Left ventricle myocardium superior (tissue), 1 donor: ENCODE measurements around the gene OR8S1. TPM values are rescaled to one million over a fixed set of nuclear protein-coding genes. Genes with fewer than 3 reads are reported as not detected.
"Not testable (repeated sequence)": the region's sequence is repeated elsewhere in the genome, so short reads cannot be mapped to it uniquely, and the experiment has no call there.

Experiments
- ATAC-seq: fragments of 200-7000 bp; cut with Tn5 transposase; one replicate; pipeline ENCODE4 v1.9.1; 2020; ENCODE audit warnings: mild to moderate bottlenecking, moderate library complexity
- DNase-seq: peaks from one replicate; pipeline ENCODE4 v3.0.0-alpha.2; 2020
- intact Hi-C: fragments of 100-400 bp; cut with micrococcal nuclease; formaldehyde crosslinking; loops from one replicate; pipeline ENCODE4 v1.11.0; 2022
- total RNA-seq: library from RNA; stranded (reverse); fragmentation: NEBNext Ultra II Directional; extraction: Animal tissue kit (Norgen Biotek cat#: 25700); gene quantifications from one replicate; pipeline ENCODE4 v1.2.1, GENCODE V29; 2021
- donor health status: DM: no; HTN: yes; CAD: no; lungs with severe emphysema.

The OR8S1 gene
- total RNA-seq, 1 donor from 2014 or later, result not detected

DNA sequence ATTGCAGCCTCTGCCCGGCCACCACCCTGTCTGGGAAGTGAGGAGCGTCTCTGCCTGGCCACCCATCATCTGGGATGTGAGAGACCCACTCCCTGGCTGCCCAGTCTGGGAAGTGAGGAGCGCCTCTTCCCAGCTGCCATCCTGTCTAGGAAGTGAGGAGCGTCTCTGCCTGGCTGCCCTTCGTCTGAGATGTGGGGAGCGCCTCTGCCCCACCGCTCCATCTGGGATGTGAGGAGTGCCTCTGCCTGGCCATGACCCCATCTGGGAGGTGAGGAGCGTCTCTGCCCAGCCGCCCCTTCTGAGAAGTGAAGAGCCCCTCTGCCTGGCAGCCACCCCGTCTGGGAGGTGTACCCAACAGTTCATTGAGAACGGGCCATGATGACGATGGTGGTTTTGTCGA lies 26.2 kb downstream of the OR8S1 start:
- ATAC-seq, DNase-seq, intact Hi-C loops: not testable (repeated sequence)

DNA sequence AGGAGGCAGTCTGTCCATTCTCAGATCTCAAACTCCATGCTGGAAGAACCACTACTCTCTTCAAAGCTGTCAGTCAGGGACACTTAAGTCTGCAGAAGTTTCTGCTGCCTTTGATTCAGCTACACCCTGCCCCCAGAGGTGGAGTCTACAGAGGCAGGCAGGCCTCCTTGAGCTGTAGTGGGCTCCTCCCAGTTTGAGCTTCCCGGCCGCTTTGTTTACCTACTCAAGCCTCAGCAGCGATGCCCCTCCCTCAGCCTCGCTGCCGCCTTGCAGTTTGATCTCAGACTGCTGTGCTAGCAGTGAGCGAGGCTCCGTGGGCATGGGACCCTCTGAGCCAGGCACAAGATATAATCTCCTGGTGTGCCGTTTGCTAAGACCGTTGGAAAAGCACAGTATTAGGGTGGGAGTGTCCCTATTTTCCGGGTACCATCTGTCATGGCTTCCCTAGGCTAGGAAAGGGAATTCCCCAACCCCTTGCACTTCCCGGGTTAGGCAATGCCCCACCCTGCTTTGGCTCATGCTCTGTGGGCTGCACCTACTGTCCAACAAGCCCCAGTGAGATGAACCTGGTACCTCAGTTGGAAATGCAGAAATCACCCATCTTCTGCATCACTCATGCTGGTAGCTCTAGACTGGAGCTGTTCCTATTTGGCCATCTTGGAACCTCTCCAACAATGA lies 28.4 kb downstream of the OR8S1 start:
- DNase-seq, intact Hi-C loops, ATAC-seq: not testable (repeated sequence)

DNA sequence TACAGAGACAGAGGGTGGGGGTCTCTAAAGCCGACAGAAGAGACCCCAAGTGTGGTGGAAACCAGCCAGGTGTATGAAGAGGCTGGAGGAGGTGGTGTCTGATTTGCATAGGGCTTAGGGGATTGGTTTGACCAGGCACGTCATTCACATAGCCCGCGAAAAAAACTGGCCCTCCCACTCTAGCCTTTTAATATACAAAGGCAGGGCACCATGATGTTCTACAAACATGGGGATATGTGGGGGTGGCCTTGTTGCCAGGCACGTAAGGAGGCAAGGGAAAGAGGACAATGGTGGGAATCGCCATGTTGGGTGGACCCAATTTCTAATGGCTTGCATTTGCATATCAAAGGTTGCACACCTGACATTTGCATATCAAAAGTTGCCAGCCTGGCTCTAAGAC lies 31.2 kb downstream of the OR8S1 start:
- no peak for DNase-seq
- ATAC-seq, result no peak
- intact Hi-C loops, result no loop called here

GRCh38 chr12:48557919-48558318 lies 32.5 kb downstream of the OR8S1 start:
- no peak for DNase-seq

GRCh38 chr12:48567731-48568130 lies 42.3 kb downstream of the OR8S1 start:
- ATAC-seq, result no peak
- intact Hi-C loops, result no loop called here

More at GRCh38 chr12:48557919-48558318, 32.5 kb downstream of the OR8S1 start:
- ATAC-seq, result no peak
- intact Hi-C loops, result no loop called here

DNA sequence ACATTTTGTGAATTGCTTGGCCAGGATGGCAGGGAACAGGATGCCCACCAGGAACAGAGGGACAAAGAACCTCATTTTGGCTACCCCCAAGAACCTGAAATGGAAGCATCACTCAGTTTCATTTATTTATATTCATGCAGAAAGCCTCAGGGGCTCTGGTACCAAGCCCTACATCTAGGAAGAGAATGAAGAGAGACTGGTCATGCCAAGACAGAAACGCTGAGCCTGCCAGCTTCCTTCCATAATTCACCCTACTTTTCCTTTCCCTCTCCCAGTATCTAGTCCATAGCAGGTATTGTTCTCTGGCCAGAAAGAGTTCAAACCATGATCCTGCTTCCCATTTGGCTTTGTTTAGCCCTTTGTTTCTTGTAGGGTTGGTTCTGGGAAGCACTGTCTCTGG lies 44.5 kb downstream of the OR8S1 start, which contains the start of gene LALBA:
TSS of gene LALBA (minus strand) at position 101 of the 400 bp plus-strand sequence. CDS start at position 75, 26 bp downstream.
- intact Hi-C loops, result no loop called here
- ATAC-seq (no peak), DNase-seq (no peak)

More at GRCh38 chr12:48567731-48568130, 42.3 kb downstream of the OR8S1 start:
- no peak for DNase-seq

DNA sequence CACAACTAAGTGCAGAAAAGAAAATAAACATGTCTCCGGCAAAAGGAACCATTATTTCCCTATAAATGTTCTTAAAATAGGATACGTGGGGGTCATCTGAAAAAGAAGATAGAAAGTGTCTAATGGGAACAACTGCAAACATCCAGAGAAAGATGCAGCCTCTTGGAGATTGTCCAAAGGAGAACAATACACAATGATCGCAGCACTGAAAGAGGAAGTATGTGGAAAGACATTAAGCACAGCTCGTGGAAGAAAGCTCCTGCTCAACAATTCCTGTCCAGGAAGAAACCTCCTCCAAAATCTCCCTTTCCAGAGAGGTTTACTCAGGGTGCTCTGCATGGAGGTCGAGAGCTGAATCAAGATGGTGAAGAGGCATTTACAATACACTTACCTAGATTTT lies 46.9 kb downstream of the OR8S1 start:
- DNase-seq (no peak), ATAC-seq (no peak)
- intact Hi-C loops, result no loop called here

Other genes starting within 250 kb of the OR8S1 start
- 16.1 TPM for gene ZNF641, start 174.7 kb upstream of the OR8S1 start, total RNA-seq
- gene ANP32D, start 53.1 kb upstream of the OR8S1 start, total RNA-seq, result not detected
- gene C12orf54, start 43.1 kb upstream of the OR8S1 start, total RNA-seq, result not detected
- not detected for gene LALBA, start 44.4 kb downstream of the OR8S1 start, total RNA-seq
- 22.4 TPM for gene KANSL2, start 156.6 kb downstream of the OR8S1 start, total RNA-seq
- 16.5 TPM for gene CCNT1, start 191.1 kb downstream of the OR8S1 start, total RNA-seq